ENCODE data around the gene LYZL6.
"Not testable (repeated sequence)": the region's sequence is repeated elsewhere in the genome, so short reads cannot be mapped to it uniquely, and the experiment has no call there.

LYZL6 gene

DNA sequence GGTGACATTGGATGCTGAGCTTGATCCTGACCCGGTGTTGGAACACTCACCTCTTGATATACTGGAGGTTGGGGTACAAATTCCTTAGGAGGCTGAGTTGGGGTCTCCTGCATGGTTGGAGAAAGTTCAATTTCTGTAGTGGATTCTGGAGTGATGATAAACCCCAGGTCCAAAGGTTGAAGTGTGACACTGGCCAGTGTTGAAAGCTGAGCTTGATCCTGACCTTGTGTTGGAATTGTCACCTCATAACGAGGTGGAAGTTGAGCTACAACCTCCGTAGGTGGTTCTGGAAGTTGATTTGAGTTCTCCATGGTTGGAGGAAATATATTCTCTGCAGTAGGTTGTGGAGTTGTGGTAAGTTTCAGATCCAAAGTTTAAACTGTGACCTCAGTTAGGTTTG lies 34.1 kb downstream of the LYZL6 start:
- DNase-seq (ENCODE audit: low read depth in 4 of 4, low spot score in 1 of 4): no peak

DNA sequence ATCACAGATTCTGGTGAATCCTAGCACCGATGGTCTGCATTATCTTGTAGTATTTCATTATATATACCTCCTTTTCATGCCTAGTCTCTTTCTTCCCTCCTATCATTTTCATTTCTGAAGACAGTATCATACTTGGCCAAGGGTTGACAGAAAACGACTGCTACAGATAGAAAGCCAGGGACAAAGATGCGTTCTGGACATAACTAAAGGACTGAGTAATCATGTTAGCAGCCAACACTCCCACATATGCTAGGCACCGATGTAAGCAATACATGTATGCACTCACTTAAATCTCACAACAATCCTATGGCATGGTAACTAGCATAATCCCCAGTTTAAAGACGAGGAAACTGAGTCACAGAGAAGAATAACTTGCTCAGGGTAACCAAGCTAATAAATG lies 35.8 kb downstream of the LYZL6 start:
- DNase-seq (ENCODE audit: low read depth in 4 of 4, low spot score in 1 of 4): no peak

DNA sequence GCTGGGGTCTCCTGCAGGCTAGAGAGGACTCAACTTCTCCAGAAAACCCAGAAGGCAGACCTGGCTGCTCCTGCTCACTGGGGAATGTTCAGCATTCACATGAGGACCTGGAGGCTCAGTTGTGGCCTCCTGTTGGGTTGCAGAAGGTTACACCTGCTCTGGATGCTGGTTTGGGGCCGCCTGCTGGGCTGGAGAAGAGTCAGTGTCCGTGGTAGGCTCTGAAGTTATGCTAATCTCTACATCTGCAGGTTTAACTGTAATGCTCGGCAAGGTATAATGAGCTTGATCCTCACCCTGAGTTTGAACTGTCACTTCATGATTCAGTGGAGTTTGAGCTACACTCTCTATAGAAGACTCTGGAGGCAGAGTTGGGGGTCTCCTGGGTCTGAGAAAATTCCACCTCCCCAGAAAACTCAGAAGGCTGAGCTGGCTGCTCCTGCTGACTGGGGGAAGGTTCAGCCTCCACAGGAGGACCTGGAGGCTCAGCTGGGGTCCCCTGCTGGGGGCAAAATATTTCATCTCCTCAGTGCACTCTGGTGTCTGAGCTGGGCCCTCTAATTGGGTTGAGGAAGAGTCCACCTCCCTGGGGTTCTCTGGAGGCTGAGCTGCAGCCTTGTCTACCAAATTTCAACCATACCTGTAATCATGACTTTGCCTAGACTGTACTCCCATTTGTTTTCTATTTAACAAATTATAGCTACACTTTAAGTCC lies 36.4 kb downstream of the LYZL6 start:
- DNase-seq (ENCODE audit: low read depth in 4 of 4, low spot score in 1 of 4): no peak

DNA sequence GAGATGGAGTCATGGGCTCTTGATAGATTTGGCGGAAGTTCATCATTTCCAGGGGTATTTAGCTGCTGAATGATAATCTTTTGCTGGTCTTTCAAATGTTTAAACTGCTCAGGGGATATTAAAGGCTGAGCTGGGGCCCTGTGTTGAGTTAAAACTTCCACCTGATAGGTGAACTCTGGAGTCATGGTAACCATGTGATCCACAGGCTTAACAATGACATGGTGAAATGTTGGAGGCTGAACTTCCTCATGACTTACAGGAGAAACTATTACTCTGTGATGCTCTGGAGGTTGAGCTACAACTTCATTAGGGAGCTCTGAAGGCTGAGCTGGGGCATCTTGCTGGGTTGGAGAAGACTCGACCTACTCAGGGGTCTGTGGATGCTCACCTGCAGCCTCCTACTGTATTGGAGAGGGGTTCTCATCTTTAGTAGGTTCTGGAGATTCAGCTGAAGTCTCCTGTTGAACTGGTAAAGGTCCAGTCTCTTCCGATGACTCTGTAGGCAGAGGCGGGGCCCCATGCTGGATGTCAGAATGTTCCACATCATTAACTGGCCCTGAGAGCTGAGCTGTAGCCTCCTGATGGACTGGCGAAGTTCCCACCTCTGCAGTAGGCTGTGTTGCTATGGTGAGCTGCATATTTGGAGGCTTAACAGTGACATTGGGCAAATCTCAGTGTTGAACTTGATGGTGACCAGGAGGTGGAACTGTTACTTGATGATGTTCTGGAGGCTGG lies 37.2 kb downstream of the LYZL6 start:
- no peak for DNase-seq (ENCODE audit: low read depth in 4 of 4, low spot score in 1 of 4)

DNA sequence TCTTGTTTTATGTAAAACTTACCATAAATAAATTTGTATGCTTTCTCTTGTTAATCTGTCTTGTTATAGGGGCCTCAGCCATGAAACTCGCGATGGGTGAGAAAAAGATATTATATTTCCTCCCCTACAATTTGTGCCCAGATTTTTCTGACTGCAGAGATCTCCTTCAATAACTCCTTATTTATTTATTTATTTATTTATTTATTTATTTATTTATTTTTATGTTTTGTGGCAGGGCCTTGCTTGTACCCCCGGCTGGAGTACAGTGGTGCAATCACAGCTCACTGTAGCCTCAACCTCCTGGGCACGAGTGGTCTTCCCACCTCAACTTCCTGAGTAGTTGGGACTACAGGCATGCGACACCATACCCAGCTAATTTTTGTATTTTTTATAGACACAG lies 40.1 kb downstream of the LYZL6 start:
- DNase-seq (ENCODE audit: low read depth in 4 of 4, low spot score in 1 of 4): no peak

DNA sequence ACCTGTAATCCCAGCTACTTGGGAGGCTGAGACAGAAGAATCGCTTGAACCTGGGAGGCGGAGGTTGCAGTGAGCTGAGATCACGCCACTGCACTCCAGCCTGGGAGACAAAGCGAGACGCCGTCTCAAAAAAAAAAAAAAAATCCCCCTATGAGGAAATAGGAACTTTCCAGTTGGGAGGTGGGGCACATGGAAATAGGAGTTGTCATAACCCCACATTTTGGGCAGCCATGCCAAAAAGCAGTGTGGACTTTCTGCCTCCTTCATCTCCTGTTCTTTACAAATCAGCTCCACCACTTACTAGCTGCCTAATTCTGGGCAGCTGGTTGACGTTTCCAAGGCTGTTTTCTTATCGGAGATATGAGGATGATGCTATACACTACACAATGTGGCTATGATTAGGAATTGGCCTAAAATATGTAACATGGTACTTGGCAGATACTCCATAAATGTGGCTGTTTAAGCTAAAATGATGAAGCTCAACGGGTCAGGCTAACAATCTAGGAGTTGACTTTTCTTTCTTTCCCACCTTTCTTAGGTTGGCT lies 41.8 kb downstream of the LYZL6 start:
- DNase-seq (ENCODE audit: low read depth in 4 of 4, low spot score in 1 of 4): no peak

DNA sequence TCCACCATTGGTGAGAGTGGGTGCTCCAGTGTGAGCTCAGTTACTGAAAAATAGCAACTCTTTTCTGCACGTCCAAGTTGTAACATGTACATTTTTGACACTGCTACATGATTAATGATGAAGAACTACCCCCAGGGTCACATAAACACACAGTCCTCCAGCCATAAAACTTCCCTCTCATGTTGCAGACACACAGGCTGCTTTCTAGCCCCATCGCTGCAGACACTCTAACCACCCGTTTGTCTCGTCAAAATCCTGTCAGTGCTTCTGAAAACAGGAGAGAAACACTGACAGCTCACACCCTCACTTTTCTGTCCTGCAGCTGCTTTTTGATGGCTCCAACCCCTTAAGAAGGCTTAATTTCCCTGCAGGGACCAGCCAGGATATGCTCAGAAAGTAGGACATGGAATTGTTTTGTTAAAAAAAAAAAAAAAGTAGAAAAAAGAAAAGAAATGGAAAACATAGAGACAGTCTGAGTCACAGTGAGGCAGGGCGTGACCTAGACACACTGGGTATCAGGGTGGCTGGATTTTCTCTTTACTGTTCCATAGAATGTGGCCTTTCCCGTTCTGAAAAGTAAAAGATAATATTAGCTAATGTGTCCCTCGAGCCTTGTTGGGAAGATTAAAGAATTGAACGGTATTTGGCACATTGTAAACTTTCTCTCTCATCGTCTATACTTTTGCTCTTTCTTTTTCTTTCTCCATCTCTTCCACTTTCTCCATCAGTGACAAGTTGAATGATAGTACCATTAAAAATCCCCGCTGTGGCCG lies 42.6 kb downstream of the LYZL6 start:
- no peak for DNase-seq (ENCODE audit: low read depth in 4 of 4, low spot score in 1 of 4)

DNA sequence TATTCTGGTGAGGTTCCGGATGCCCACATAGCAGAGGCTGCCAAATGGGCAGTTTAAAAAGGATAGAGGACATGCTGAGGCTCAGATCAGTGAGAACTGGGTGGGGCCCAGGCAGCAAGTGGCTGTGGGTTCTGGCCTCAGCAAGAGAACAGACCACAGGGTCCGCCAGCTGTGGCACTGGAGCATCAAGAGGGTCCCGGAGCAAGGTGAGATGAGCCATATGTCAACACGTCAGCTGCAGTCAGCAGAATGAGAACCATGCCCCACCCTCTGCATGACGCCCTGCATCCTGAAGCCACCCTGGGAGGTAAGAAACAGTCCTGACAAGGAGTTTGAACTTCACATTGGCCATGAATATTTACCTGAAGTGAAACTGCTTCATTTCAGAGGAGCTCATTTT lies 43.2 kb downstream of the LYZL6 start:
- no peak for DNase-seq (ENCODE audit: low read depth in 4 of 4, low spot score in 1 of 4)

DNA sequence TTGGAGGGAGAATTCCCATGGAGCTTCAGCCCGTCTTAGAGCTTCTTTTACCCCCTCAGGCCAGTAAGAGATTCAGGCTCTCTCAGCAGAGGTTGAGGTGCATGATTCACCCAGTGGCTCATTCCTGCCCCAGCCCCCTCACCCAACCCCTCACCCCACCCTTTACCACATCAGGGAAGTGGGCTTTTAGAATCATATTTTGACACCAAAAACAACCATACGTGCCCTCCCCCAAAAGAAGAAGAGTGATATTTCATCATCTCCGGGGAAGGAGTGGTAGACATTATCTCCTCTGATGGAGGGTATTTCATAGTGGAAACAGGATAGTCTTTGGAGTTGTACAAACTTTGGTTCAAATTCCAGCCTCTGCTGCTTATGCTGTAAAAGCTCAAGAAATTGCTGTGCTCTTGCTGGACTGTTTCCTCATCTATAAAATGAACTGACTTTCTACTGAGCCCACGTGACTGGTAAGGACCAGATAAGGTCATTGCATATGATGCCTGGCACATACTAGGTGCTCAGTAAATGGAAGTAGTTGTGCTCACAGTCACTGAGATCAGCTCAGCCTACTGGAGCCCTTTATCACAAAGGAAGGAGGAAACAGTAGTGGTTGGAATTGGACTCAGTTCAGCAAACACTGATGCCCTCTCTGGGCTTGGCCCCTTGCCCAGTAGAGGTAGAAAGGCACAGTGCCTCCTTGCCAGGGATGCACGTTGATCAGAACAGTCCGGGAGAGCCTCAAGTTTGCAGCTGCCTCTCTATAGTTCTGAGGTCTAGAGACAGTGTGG lies 45.0 kb downstream of the LYZL6 start:
- no peak for DNase-seq (ENCODE audit: low read depth in 4 of 4, low spot score in 1 of 4)

DNA sequence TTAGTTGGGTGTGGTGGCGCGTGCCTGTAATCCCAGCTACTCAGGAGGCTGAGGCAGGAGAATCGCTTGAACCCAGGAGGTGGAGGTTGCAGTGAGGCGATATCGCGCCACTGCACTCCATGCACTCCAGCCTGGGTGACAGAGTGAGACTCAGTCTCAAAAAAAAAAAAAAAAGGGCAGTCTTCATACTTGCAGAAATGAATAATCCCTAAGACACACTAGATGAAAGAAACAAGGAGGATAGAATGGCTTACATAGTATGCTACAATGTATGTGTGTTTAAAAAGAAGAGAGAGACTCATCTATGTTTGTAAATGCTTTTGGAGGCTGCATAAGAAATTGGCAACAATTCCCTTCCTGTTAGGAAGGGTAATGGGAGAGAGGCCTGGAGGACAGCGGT lies 45.7 kb downstream of the LYZL6 start:
- not testable (repeated sequence) for DNase-seq (ENCODE audit: low read depth in 4 of 4, low spot score in 1 of 4)

DNA sequence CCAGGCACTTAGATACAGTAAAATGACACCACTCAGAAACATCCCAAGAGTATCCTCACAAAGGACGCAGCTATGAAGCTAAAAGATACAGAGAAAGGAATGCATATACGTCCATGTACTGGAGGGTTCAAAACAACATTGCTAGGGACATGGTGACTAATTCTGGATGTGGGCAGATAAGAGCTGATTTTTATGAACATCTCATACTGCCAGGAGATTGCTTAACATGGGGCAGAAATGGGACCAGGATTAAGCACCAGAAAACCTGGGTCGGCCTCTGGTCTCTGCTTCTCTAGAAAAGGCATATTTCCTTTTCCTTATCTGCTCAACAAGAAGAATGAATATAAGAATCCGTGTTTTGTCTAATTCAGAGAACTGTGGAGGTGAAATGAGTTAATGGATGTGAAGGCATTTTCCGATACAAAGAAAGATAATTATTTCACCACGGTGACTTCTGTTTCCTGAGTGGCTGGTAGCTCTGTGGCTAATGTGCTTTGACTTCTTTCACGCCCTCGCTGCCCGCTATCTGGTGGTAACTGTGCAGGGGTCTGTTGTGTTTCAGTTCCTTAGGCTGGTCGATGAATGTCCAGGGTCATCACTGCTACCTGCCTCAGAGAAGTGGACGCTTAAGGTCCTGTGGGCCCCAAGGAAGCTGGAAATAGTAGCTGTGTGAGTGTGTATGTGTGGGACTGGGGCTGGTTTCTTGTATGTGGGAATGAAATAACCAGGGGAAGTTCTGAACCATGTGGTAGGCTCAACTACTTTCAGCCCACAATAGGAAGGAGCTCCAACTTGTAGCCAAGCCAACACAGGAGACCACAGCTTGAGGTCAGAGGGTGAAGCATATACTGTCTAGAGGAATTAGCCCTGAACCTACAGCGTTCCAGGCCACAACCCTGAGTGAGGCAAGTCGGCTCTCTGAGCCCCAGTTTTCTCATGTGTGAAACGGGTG lies 47.6 kb downstream of the LYZL6 start:
- DNase-seq (ENCODE audit: low read depth in 4 of 4, low spot score in 1 of 4): no peak

DNA sequence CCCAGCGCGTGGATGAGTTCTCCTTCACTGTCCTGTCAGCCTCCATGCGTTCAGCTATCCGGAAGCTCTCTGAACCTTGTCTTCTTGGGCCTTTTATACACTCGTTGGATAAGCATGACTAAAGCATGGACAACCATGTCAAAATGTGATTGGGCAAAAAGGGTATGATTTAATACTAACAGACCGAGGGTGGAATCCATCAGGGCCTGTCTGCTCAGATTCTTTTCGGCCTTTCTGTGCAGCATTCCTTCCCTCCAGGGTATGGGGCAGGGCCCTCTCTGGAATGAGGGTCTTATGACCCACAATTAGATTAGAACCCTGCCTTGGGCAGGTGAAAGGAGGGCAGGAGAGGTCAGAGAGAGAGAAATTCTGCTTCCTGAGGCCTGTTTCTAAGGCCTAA lies 49.3 kb downstream of the LYZL6 start:
- DNase-seq (ENCODE audit: low read depth in 4 of 4, low spot score in 1 of 4): no peak

DNA sequence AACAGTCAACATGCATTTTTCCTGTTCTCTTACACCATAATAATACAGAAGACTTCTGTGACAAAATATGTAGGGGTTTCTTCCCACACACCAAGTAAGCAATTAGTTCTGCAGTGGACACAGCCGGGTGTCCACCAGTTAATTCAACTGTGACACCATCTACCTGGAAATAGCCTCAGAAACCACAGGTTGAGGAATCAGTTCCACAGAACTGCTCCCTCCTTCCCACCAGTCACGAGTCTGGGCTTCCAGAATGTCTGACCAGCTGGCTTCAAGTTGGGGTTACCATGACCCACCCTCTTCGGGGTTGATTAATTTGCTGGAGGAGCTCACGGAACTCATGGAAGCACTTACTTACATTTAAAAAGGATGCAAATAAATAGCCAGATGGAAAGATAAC lies 49.8 kb downstream of the LYZL6 start:
- DNase-seq (ENCODE audit: low read depth in 4 of 4, low spot score in 1 of 4): no peak

DNA sequence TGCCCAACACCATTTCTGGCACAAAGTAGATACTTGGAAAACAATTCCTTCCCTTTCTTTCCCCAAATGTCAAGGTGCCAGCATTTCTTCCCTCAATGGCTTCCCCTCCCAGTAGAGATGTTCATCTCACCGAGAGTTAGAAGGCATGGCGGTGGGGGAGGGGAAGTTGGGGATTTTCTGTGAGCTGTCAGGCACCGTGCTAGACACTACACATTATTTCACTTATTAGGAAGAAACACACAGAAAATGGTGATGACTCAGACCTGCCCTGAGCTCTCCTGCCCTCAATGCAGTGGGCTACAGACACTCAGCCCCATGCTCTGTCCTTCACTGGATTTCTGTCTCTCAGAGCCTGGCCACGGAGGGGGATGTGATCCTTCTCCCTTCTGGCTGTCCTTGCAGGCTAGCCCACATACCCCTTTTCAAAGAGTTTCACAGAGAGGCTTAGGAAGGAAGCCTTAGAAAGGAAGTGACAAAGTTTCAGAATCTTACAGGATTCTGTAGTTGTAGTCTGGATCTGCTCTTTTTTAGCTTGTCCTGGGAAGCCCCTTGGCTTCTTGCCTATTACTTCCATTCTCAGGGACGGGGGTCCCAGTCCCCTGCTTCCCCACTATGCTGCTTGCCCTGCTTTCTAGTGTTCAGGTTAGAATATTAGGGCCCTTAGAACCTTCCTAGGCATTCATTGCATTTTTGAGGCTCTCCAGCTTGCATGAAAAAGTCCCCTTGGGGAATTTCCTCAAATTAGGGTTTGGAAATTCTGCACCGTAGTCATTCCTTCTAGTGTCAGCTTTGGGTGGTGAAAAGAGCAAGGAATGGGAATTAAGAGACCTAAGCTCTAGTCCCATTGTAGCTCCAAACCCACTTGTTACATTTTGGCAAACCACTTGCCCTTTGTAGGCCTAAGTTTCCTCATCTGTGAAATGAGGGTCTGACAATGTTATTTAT lies 51.1 kb downstream of the LYZL6 start:
- peak; percentile 15 to 52 (median 35) for DNase-seq (ENCODE audit: low read depth in 4 of 4, low spot score in 1 of 4)

DNA sequence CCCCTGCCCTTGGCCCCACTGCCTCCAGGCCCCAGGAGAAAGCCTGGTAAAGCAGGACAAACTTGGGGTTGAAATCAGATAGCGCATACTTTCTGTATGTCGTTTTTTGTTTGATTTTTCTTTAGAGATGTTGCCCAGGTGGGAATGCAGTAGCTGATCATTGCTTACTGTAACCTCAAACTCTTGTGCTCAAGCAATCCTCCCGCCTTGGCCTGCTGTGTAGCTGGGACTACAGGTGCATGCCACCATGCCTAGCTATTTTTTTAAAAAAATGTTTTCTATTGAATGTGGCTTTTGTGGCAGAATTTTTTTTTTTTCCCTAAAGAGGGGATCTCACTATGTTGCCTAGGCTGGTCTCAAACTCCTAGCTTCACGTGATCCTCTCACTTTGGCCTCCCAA lies 52.2 kb downstream of the LYZL6 start:
- DNase-seq (ENCODE audit: low read depth in 4 of 4, low spot score in 1 of 4): no peak

DNA sequence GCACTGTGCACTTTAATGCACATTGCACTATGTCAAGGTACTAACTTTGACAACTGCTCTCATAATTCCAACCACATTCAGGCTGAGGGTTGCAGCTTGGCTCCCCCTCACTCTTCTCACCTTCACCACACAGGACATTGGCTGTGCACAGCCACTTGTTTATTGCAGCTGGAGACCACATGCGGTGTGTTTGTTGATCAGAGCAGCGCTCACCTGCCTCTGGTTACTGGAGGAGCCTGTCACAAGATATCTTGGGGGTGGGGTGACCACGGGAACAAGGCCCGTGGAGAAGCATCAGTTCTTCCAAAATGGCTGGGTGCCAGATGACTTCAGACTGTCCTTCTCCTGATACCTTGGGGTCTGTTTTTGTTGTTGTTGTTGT lies 52.7 kb downstream of the LYZL6 start:
- DNase-seq (ENCODE audit: low read depth in 4 of 4, low spot score in 1 of 4): no peak

DNA sequence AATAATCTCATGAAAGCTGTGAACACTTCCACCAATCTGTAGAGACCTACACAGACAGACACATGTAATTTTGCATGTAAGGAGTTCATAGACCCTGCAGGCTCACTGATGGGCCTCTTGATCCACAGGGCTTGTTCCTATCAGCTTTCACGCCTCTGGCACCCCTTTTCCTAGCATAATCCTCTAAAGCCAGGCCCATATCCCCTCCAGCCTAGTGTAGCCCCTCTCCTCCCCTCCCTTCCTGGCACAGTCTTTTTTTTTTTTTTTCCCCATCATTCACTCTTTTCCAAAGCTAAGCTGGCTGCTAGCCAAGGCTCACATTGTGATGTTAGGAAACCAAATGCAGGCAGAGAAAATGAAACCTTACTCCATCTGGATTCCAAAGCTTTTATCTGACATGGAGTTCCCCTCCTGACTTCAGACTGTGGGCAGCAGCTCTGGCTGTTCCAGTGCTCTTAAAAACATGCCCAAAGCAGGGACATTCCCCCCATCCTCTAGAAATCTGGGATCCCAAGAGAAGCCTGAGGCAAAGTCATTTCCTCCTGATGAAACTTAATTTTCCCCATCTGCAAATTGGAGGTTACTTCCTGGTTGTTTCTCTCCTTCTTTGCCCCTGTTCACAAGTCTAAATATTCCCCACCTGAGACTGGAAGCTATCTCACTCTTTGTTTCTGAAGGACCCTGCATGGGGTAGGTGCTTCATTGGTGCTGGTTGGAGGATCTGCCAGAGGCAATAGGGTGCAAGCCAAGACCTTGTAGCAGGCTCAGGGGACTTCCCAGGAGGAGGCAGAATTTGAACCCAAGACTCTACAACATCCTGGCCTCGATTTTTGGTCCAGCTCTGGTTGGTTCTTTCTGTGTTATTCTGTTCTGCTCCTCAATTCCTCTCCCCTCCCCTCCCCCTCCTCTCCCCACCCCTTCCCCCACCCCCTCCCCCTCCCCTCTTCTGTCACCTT lies 53.4 kb downstream of the LYZL6 start:
- no peak for DNase-seq (ENCODE audit: low read depth in 4 of 4, low spot score in 1 of 4)

DNA sequence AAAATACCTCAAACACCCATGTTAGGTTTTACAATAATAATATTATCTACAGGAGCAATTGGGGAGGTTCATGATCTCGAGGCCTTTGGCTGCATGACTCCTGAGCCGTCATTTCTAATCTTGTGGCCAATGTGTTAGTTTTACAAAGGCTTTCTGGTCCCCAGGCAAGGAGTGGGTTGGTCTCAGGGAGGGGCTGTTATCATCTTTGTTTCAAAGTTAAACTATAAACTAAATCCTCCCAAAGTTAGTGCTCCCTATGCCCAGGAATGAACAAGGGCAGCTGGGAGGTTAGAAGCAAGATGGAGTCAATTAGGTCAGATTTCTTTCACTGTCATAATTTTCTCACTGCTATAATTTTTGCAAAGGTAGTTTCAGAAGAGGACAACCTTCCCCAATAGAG lies 54.3 kb downstream of the LYZL6 start:
- DNase-seq (ENCODE audit: low read depth in 4 of 4, low spot score in 1 of 4): no peak
